IPS-20b (cell line): ENCODE measurements around the gene SLC39A11.
"Not testable (repeated sequence)": the region's sequence is repeated elsewhere in the genome, so short reads cannot be mapped to it uniquely, and the experiment has no call there.

ENCODE experiments used
- H3K27ac ChIP-seq: one replicate; pipeline ENCODE4 v1.5.1; 2013; ENCODE audit warnings: low read length
- H3K27me3 ChIP-seq: 2 replicates; pipeline ENCODE4 v1.6.1; 2013; ENCODE audit warnings: mild to moderate bottlenecking, low read length, inconsistent platforms; ENCODE audit not compliant: insufficient read depth
- H3K36me3 ChIP-seq: 2 replicates; pipeline ENCODE4 v1.6.1; 2013; ENCODE audit warnings: low read depth, mild to moderate bottlenecking, inconsistent platforms, low read length, moderate library complexity; ENCODE audit not compliant: insufficient read depth
- H3K4me1 ChIP-seq: 2 replicates; pipeline ENCODE4 v1.6.1; 2013; ENCODE audit warnings: mild to moderate bottlenecking, control low read depth, inconsistent platforms, low read length, moderate library complexity; ENCODE audit not compliant: insufficient read depth
- H3K4me3 ChIP-seq: 2 replicates; pipeline ENCODE4 v1.5.1; 2013; ENCODE audit warnings: mild to moderate bottlenecking, low read length, inconsistent platforms
- H3K9ac ChIP-seq: 2 replicates; pipeline ENCODE4 v1.6.1; 2013; ENCODE audit warnings: low read depth, mild to moderate bottlenecking, inconsistent platforms, low read length, moderate library complexity
- H3K9me3 ChIP-seq: 2 replicates; pipeline ENCODE4 v1.6.1; 2013; ENCODE audit warnings: mild to moderate bottlenecking, low read depth, low read length, inconsistent platforms; ENCODE audit not compliant: insufficient read depth

Gene SLC39A11

GRCh38 chr17:72775237-72775636, 317.3 kb downstream of the SLC39A11 start:
- Histone ChIP-seq H3K36me3 (no peaks in the 10 kb centered on the region), H3K4me3 (no peak overlapping the region), H3K27me3 (no peaks in the 10 kb centered on the region), H3K9ac (no peak overlapping the region), H3K4me1 (0 out of 2 replicates have a peak, but pooled peaks cover 3% of the 10 kb centered on the region), H3K27ac (no peak overlapping the region), H3K9me3 (no peaks in the 10 kb centered on the region)

DNA sequence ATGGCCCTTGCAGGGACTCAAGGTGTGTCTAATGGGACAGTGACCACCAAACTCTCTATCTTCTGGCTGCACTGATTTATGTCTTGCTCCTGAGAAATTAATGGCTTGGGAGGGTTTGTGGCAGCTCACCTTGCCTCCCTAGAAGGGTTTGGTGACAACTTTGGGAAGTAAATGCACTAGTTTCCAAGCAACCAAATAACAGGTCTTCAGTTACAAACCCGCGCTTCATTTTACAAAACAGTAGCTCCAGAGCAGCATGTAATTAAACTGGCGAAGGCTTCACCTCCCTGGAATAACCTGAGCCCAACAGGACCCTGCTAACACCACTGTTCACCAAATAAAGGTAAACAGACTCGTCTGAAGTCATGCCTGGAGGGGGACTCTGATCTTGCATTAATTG, 318.3 kb downstream of the SLC39A11 start:
- H3K36me3 ChIP-seq = no peaks in the 10 kb centered on the region
- no peaks in the 10 kb centered on the region for H3K27me3 ChIP-seq
- no peak overlapping the region for H3K9ac ChIP-seq
- no peak overlapping the region for H3K27ac ChIP-seq
- no peak overlapping the region for H3K4me3 ChIP-seq
- H3K9me3 ChIP-seq = no peaks in the 10 kb centered on the region
- H3K4me1 ChIP-seq = 0 out of 2 replicates have a peak, but pooled peaks cover 3% of the 10 kb centered on the region

GRCh38 chr17:72773225-72773624, 319.3 kb downstream of the SLC39A11 start:
- not testable (repeated sequence) for H3K4me1 ChIP-seq, H3K9me3 ChIP-seq, H3K27ac ChIP-seq, H3K9ac ChIP-seq, H3K36me3 ChIP-seq, H3K27me3 ChIP-seq, H3K4me3 ChIP-seq

DNA sequence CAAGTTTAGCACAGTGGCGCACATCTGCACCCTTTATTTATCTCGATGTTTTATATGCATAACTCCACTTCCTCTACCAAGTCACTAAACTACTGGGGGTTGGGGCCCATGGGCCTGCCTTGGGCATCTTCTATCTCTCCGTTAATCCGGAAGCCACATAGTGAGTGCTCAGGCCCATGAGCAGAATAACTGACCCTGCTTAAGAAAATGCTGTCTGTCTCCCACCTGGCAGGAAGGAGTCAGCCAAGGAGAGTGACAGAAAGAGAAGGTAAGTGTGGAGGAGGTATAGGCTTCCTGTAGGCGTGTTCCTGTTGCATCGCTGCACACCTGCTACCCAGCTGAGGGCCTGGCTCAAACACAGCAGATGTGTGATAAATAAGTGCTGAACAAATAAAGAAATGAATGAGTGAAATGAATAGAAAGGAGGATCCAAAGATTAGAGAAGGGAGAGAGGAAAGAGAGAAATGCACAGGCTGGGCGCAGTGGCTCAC, 320.1 kb downstream of the SLC39A11 start:
- Histone ChIP-seq H3K9ac (no peak overlapping the region), H3K27ac (no peak overlapping the region)

DNA sequence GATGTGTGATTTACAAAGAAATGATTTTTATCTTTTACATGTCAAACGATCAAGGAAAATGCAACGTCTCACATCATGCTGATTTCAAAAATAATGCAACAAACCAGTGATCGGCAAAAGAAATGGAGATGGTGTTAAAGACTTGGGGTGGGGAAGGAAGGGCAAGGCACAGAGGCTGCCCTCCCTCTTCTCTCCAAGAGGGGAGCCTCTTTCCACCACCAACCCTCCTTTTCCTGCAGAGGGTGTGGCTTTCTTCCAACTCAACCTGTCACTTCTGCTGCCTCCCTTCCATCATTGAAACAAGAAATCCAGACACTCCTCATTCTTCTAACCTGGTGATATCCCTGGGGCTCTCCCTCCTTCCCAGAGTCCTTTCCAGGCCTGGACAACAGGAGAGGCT, 320.8 kb downstream of the SLC39A11 start:
- Histone ChIP-seq H3K4me3 (no peak overlapping the region), H3K36me3 (no peaks in the 10 kb centered on the region)

More for the DNA sequence above, 320.1 kb downstream of the SLC39A11 start:
- H3K9me3 ChIP-seq = peaks cover 4% of the 10 kb centered on the region
- H3K4me3 ChIP-seq = no peak overlapping the region
- H3K4me1 ChIP-seq = 0 out of 2 replicates have a peak, but pooled peaks cover 3% of the 10 kb centered on the region
- H3K27me3 ChIP-seq = peaks cover 2% of the 10 kb centered on the region; the same call in 1 of the 2 replicates
- no peaks in the 10 kb centered on the region for H3K36me3 ChIP-seq

DNA sequence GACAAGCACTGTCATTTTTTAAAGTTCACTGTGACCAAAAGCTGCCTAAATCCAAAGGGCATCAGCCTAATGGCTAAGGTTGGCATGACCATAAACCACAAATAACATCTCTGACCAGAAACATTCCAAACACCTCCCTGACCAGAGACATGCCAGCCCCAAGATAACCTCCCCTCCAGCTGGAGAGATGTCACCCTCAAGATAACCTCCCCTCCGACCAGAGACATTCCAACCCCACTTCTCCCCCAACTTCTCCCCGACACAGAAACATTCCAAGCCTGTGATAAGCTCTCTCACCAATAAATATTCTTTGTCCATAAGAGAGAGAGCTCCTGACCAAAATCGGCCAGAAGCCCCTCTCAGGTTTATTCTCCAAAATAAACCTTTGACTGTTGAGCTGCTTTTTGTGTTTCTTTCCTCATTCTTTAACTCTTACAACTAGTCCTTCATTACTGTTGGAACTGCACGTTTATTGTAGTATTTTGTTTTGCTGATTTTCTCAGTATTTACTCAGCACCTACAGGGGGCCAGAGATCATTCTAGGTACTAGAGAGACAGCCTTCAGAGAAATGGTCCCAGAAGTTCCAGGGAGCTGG, 325.6 kb downstream of the SLC39A11 start:
- H3K9ac ChIP-seq = no peak overlapping the region
- peaks cover 57% of the 10 kb centered on the region for H3K27me3 ChIP-seq
- H3K36me3 ChIP-seq = no peaks in the 10 kb centered on the region
- no peak overlapping the region for H3K4me3 ChIP-seq
- 0 out of 2 replicates have a peak, but pooled peaks cover 3% of the 10 kb centered on the region for H3K4me1 ChIP-seq
- peaks cover 9% of the 10 kb centered on the region for H3K9me3 ChIP-seq
- no peak overlapping the region for H3K27ac ChIP-seq

More for the DNA sequence above, 320.8 kb downstream of the SLC39A11 start:
- Histone ChIP-seq H3K9ac (no peak overlapping the region), H3K27me3 (peaks cover 8% of the 10 kb centered on the region; the same call in 1 of the 2 replicates), H3K9me3 (peaks cover 9% of the 10 kb centered on the region), H3K4me1 (0 out of 2 replicates have a peak, but pooled peaks cover 3% of the 10 kb centered on the region), H3K27ac (no peak overlapping the region)

DNA sequence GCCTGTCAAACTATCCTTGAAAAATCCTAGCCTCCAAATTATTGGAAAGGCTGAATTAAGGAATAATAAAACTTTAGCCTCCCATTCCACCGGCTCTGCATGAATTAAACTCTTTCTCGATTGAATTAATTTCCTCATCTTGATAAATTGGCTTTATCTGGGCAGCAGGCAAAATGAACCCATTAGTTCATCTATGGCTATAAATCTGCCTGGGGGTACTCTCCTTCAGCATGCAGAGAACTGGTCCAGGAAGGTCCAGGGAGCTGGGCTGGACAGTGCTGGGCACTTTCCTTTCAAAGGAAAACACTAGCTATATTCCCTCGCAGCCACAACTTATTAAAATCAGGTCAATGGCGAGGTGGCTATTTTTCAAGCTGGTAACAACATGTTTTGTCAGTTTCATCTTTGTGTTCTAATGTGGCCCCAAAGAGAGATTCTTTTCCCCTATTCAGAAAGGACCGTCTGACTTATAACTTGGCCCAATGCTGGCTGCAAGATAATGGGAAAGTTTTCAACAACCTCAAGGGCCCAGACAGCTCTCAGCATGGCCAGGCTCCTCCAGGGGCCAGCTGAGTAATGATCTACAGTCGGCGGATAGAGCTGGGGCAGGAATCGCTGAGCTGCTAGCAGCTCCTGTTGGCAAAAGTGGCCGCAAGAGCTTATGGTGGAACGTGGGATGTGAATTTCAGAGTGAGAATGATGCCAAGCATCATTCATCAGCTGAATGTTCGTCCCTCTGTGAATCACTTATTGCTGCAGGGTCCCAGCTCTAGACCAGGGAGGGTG, 326.9 kb downstream of the SLC39A11 start:
- H3K36me3 ChIP-seq = no peaks in the 10 kb centered on the region
- H3K4me3 ChIP-seq = no peak overlapping the region
- no peak overlapping the region for H3K27ac ChIP-seq
- no peak overlapping the region for H3K9ac ChIP-seq
- H3K9me3 ChIP-seq = peaks cover 9% of the 10 kb centered on the region
- peaks cover 66% of the 10 kb centered on the region for H3K27me3 ChIP-seq
- H3K4me1 ChIP-seq = 0 out of 2 replicates have a peak, but pooled peaks cover 3% of the 10 kb centered on the region

GRCh38 chr17:72764632-72765041, 327.9 kb downstream of the SLC39A11 start:
- Histone ChIP-seq H3K9ac (no peak overlapping the region), H3K4me1 (0 out of 2 replicates have a peak, but pooled peaks cover 3% of the 10 kb centered on the region), H3K4me3 (no peak overlapping the region), H3K27ac (no peak overlapping the region), H3K36me3 (no peaks in the 10 kb centered on the region), H3K9me3 (peaks cover 9% of the 10 kb centered on the region), H3K27me3 (peaks cover 69% of the 10 kb centered on the region)

GRCh38 chr17:72763981-72764380, 328.5 kb downstream of the SLC39A11 start:
- Histone ChIP-seq H3K4me3 (no peak overlapping the region), H3K9me3 (peaks cover 9% of the 10 kb centered on the region), H3K4me1 (0 out of 2 replicates have a peak, but pooled peaks cover 3% of the 10 kb centered on the region), H3K36me3 (no peaks in the 10 kb centered on the region), H3K9ac (no peak overlapping the region), H3K27ac (no peak overlapping the region), H3K27me3 (peaks cover 69% of the 10 kb centered on the region)

GRCh38 chr17:72761893-72762575, 330.5 kb downstream of the SLC39A11 start:
- not testable (repeated sequence) for H3K9ac ChIP-seq, H3K9me3 ChIP-seq, H3K4me1 ChIP-seq, H3K27ac ChIP-seq, H3K4me3 ChIP-seq, H3K36me3 ChIP-seq
- H3K27me3 ChIP-seq = peaks cover 64% of the 10 kb centered on the region

- H3K27me3 ChIP-seq = peaks cover 58% of the 10 kb centered on the region
- H3K9ac ChIP-seq = no peak overlapping the region
- H3K36me3 ChIP-seq = no peaks in the 10 kb centered on the region
- H3K9me3 ChIP-seq = no peaks in the 10 kb centered on the region
- no peak overlapping the region for H3K4me3 ChIP-seq
- H3K27ac ChIP-seq = no peak overlapping the region
- H3K4me1 ChIP-seq = 0 out of 2 replicates have a peak, but pooled peaks cover 3% of the 10 kb centered on the region
Measured at GRCh38 chr17:72761431-72761830, 331.1 kb downstream of the SLC39A11 start.
